ENCODE results near the gene ZDHHC5. TPM values are rescaled to one million over a fixed set of nuclear protein-coding genes. Genes with fewer than 3 reads are reported as not detected.
"Not testable (repeated sequence)": the region's sequence is repeated elsewhere in the genome, so short reads cannot be mapped to it uniquely, and the experiment has no call there.

ZDHHC5 gene
- total RNA-seq, 1 experiment from 2014 or later: 65.2 TPM

DNA sequence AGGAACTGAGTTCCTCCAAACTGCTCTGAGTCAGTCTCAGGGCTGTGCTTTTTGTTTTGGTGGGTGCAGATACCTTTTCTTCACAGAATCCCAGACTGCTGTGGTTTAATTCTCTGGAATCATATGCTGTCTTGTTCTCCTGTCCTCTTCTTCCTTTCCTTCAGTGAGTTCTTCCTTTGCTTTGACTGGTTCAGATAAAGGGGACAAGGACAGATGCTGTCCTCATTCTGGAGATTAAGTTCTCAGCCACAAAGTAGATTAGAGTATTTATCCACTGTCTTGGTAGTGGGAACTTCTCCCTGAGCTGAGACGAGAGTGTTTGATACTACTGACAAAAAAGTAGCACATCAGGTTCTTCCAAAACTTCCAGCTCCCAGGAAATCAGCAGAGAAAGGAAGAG lies 13.3 kb downstream of the ZDHHC5 start:
- no peak overlapping the region for H3K27ac ChIP-seq (ENCODE audit: insufficient read length, low read depth, low read length)
- no peak overlapping the region for H3K4me3 Mint-ChIP-seq
- H2AK5ac ChIP-seq (ENCODE audit: insufficient read length, low read length): no peak overlapping the region
- H2BK15ac ChIP-seq (ENCODE audit: low read depth, low read length): no peak overlapping the region
- H4K5ac ChIP-seq (ENCODE audit: insufficient read length, low read depth, low read length): no peak overlapping the region
- peaks cover 26 to 61% (median 40%) of the 10 kb centered on the region in 3 experiments for H3K36me3 Mint-ChIP-seq (ENCODE audit: insufficient read depth in 1 of 3, low read depth in 3 of 3)
- H3K27me3 Mint-ChIP-seq (ENCODE audit: low read depth): no peaks in the 10 kb centered on the region
- no peak overlapping the region for H4K91ac ChIP-seq (ENCODE audit: insufficient read length, low read depth, low read length)
- no peak overlapping the region for H3K9ac ChIP-seq (ENCODE audit: extremely low read depth, insufficient read length, low read length)
- H3K9me3 Mint-ChIP-seq: no peaks in the 10 kb centered on the region; a peak in 2 of 5 replicates
- H3K27ac Mint-ChIP-seq: no peak overlapping the region
- H3K79me2 ChIP-seq (ENCODE audit: insufficient read depth, low read length): peaks cover 10% of the 10 kb centered on the region; the same call in 1 of the 2 replicates
- H4K8ac ChIP-seq (replicated peaks; ENCODE audit: insufficient read length, low read depth, low read length): no peak overlapping the region
- no peak overlapping the region for H3K56ac ChIP-seq (ENCODE audit: insufficient read length, low read depth, low read length)
- H3K18ac ChIP-seq (ENCODE audit: insufficient read length, low read depth, low read length): no peak overlapping the region
- no CpG with 5 or more reads among the region's 1 CpG for WGBS (ENCODE audit: extremely low coverage, insufficient read length, low lambda C conversion rate)
- DNase-seq: no peak
- H2BK12ac ChIP-seq (ENCODE audit: insufficient read length, low read depth, low read length): no peak overlapping the region
- H3K4me2 ChIP-seq (ENCODE audit: insufficient read depth, insufficient read length, low read length): no peak overlapping the region
- no peak overlapping the region for H2BK5ac ChIP-seq (ENCODE audit: insufficient read length, low read length)
- H3K14ac ChIP-seq (ENCODE audit: insufficient read depth, low read length): no peak overlapping the region
- no peak overlapping the region for H3K23ac ChIP-seq (ENCODE audit: insufficient read length, low read depth, low read length)
- peaks cover 7% of the 10 kb centered on the region for H3K79me1 ChIP-seq (ENCODE audit: insufficient read depth, low read depth, low read length, poor library complexity, severe bottlenecking)
- no peak overlapping the region for H2BK120ac ChIP-seq (ENCODE audit: low read depth, low read length, poor library complexity, severe bottlenecking)
- no peaks in the 10 kb centered on the region for H3K23me2 ChIP-seq (ENCODE audit: insufficient read length, low read depth, low read length, poor library complexity, severe bottlenecking)
- no peaks in the 10 kb centered on the region for H3K27me3 ChIP-seq (ENCODE audit: insufficient read depth, low read length)
- H4K20me1 ChIP-seq (ENCODE audit: control insufficient read depth, insufficient read depth, insufficient read length): no peaks in the 10 kb centered on the region
- no peak overlapping the region for H2AFZ ChIP-seq (ENCODE audit: low read length)
- no peaks in the 10 kb centered on the region; the same call in 1 of the 2 replicates for H3K4me1 ChIP-seq (ENCODE audit: insufficient read depth, low read length)
- H2BK20ac ChIP-seq (ENCODE audit: low read depth, low read length, poor library complexity, severe bottlenecking): no peak overlapping the region
- peaks cover 8 to 10% of the 10 kb centered on the region in 2 experiments for H3K4me1 Mint-ChIP-seq
- no peak overlapping the region for H3K4ac ChIP-seq (ENCODE audit: low read depth, low read length)
- H3K9me3 ChIP-seq (ENCODE audit: control insufficient read depth, low read depth, low read length): no peaks in the 10 kb centered on the region
- TF ChIP-seq, protein P1, sequence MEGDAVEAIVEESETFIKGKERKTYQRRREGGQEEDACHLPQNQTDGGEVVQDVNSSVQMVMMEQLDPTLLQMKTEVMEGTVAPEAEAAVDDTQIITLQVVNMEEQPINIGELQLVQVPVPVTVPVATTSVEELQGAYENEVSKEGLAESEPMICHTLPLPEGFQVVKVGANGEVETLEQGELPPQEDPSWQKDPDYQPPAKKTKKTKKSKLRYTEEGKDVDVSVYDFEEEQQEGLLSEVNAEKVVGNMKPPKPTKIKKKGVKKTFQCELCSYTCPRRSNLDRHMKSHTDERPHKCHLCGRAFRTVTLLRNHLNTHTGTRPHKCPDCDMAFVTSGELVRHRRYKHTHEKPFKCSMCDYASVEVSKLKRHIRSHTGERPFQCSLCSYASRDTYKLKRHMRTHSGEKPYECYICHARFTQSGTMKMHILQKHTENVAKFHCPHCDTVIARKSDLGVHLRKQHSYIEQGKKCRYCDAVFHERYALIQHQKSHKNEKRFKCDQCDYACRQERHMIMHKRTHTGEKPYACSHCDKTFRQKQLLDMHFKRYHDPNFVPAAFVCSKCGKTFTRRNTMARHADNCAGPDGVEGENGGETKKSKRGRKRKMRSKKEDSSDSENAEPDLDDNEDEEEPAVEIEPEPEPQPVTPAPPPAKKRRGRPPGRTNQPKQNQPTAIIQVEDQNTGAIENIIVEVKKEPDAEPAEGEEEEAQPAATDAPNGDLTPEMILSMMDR (conservative IDR thresholded peaks at IDR 0.05): no peak
- H3T11ph ChIP-seq (ENCODE audit: low read length): no peak overlapping the region

DNA sequence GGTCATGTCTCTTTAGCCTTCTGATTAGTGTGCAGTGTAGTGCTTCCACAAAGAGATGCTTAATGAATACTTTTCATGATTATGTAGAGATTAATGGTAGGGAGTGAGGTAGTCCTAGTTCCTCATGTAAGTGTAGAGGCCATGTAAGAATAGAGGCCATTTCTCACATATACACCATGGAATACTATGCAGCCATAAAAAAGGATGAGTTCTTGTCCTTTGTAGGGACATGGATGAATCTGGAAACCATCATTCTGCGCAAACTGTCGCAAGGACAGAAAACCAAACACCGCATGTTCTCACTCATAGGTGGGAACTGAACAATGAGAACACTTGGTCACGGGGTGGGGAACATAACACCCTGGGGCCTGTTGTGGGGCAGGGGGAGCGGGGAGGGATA lies 22.6 kb downstream of the ZDHHC5 start:
- H3K4ac ChIP-seq (ENCODE audit: low read depth, low read length); H3K4me2 ChIP-seq (ENCODE audit: insufficient read depth, insufficient read length, low read length); H4K20me1 ChIP-seq (ENCODE audit: control insufficient read depth, insufficient read depth, insufficient read length); H4K91ac ChIP-seq (ENCODE audit: insufficient read length, low read depth, low read length); H3T11ph ChIP-seq (ENCODE audit: low read length); H2BK120ac ChIP-seq (ENCODE audit: low read depth, low read length, poor library complexity, severe bottlenecking); H3K23ac ChIP-seq (ENCODE audit: insufficient read length, low read depth, low read length); H3K79me1 ChIP-seq (ENCODE audit: insufficient read depth, low read depth, low read length, poor library complexity, severe bottlenecking); H3K9me3 ChIP-seq (ENCODE audit: control insufficient read depth, low read depth, low read length); H2BK5ac ChIP-seq (ENCODE audit: insufficient read length, low read length); H3K27ac ChIP-seq (ENCODE audit: insufficient read length, low read depth, low read length); H2AFZ ChIP-seq (ENCODE audit: low read length); H2BK15ac ChIP-seq (ENCODE audit: low read depth, low read length); H3K27me3 Mint-ChIP-seq (ENCODE audit: low read depth); H3K4me1 Mint-ChIP-seq; H2AK5ac ChIP-seq (ENCODE audit: insufficient read length, low read length); H3K18ac ChIP-seq (ENCODE audit: insufficient read length, low read depth, low read length); H3K79me2 ChIP-seq (ENCODE audit: insufficient read depth, low read length); H3K14ac ChIP-seq (ENCODE audit: insufficient read depth, low read length); H3K4me1 ChIP-seq (ENCODE audit: insufficient read depth, low read length); H4K8ac ChIP-seq (replicated peaks; ENCODE audit: insufficient read length, low read depth, low read length); H3K4me3 Mint-ChIP-seq; H3K9me3 Mint-ChIP-seq; DNase-seq; H3K23me2 ChIP-seq (ENCODE audit: insufficient read length, low read depth, low read length, poor library complexity, severe bottlenecking); H2BK20ac ChIP-seq (ENCODE audit: low read depth, low read length, poor library complexity, severe bottlenecking); H3K9ac ChIP-seq (ENCODE audit: extremely low read depth, insufficient read length, low read length); H3K56ac ChIP-seq (ENCODE audit: insufficient read length, low read depth, low read length); H4K5ac ChIP-seq (ENCODE audit: insufficient read length, low read depth, low read length); H2BK12ac ChIP-seq (ENCODE audit: insufficient read length, low read depth, low read length); H3K27me3 ChIP-seq (ENCODE audit: insufficient read depth, low read length): not testable (repeated sequence)
- Mint-ChIP-seq H3K36me3 (ENCODE audit: insufficient read depth in 1 of 3, low read depth in 3 of 3) (peaks cover 38 to 84% (median 67%) of the 10 kb centered on the region in 3 experiments), H3K27ac (peak overlapping the region in 1 of 3 experiments; percentile 16; a peak in 1 of 7 replicates)
- WGBS (ENCODE audit: extremely low coverage, insufficient read length, low lambda C conversion rate): no CpG with 5 or more reads among the region's 5 CpGs

Measured in H9 (cell line).